ENCODE data around the gene SMOC1. TPM values are rescaled to one million over a fixed set of nuclear protein-coding genes. Genes with fewer than 3 reads are reported as not detected.

Gene SMOC1
- total RNA-seq, 2 donors from 2014 or later: not detected

DNA sequence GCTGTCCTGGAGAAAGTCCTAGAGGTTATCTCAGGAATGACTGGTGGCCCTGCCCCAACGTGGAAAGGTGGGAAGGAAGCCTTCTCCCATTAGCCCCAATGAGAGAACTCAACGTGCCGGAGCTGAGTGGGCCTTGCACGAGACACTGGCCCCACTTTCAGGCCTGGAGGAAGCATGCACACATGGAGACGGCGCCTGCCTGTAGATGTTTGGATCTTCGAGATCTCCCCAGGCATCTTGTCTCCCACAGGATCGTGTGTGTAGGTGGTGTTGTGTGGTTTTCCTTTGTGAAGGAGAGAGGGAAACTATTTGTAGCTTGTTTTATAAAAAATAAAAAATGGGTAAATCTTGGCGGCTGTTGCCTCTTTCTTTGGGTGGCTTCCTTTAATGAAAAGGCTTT lies 152.8 kb downstream of the SMOC1 start:
- H3K27ac ChIP-seq (ENCODE audit: low read depth, low read length): no peak overlapping the region
- H3K4me1 Mint-ChIP-seq: peaks cover 9% of the 10 kb centered on the region
- H3K36me3 ChIP-seq (ENCODE audit: control insufficient read depth, insufficient read depth, low read length): no peaks in the 10 kb centered on the region
- peaks cover 5% of the 10 kb centered on the region for H3K4me1 ChIP-seq (ENCODE audit: control insufficient read depth, insufficient read depth, low read length)
- no peak overlapping the region for H3K27ac Mint-ChIP-seq
- TF ChIP-seq CTCF (conservative IDR thresholded peaks at IDR 0.05): no peak
- H3K4me3 ChIP-seq (ENCODE audit: low read length): no peak overlapping the region
- H3K9me3 Mint-ChIP-seq: no peaks in the 10 kb centered on the region
- 91 to 95% methylated on average over 8 to 9 of the region's 9 CpGs for WGBS, 2 experiments (ENCODE audit: insufficient coverage in 1 of 2, insufficient read length in 1 of 2)
- H3K4me3 Mint-ChIP-seq: no peak overlapping the region
- DNase-seq: no peak
- H3K27me3 ChIP-seq (ENCODE audit: control insufficient read depth, insufficient read depth, low read length, poor library complexity, severe bottlenecking): no peaks in the 10 kb centered on the region
- H3K9me3 ChIP-seq (ENCODE audit: control insufficient read depth, low read length): no peaks in the 10 kb centered on the region
- no peaks in the 10 kb centered on the region for H3K36me3 Mint-ChIP-seq (ENCODE audit: low read depth)
- no peak overlapping the region for H3K9ac ChIP-seq (ENCODE audit: extremely low read depth, low read length, poor library complexity, severe bottlenecking)
- H3K27me3 Mint-ChIP-seq (ENCODE audit: insufficient read depth): no peaks in the 10 kb centered on the region

DNA sequence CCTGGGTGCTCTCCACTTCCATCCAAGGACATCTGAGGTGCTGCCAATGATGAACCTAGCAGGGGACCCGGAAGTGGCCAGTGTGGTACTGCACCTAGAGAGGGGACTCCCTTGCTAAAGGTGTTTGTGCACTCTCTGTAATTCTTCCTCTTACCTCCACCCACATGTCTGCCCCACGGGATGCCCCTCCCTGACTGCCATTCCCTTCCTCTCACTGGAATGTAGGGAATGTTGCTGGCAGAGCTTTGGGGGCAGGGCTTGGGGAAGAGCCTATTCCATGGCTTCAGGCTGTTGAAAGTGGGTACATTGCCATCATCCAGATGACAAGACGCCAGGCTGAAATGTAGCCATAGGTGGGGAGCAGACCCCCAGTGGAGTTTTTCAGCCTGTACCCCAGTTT lies 153.2 kb downstream of the SMOC1 start:
- H3K4me3 ChIP-seq (ENCODE audit: low read length): no peak overlapping the region
- no peaks in the 10 kb centered on the region for H3K27me3 Mint-ChIP-seq (ENCODE audit: insufficient read depth)
- no peak overlapping the region for H3K9ac ChIP-seq (ENCODE audit: extremely low read depth, low read length, poor library complexity, severe bottlenecking)
- no peak overlapping the region for H3K27ac ChIP-seq (ENCODE audit: low read depth, low read length)
- H3K36me3 Mint-ChIP-seq (ENCODE audit: low read depth): no peaks in the 10 kb centered on the region
- H3K9me3 ChIP-seq (ENCODE audit: control insufficient read depth, low read length): no peaks in the 10 kb centered on the region
- H3K4me3 Mint-ChIP-seq: no peak overlapping the region
- H3K36me3 ChIP-seq (ENCODE audit: control insufficient read depth, insufficient read depth, low read length): no peaks in the 10 kb centered on the region
- no peaks in the 10 kb centered on the region for H3K27me3 ChIP-seq (ENCODE audit: control insufficient read depth, insufficient read depth, low read length, poor library complexity, severe bottlenecking)
- no peak for TF ChIP-seq CTCF (conservative IDR thresholded peaks at IDR 0.05)
- H3K27ac Mint-ChIP-seq: peak overlapping the region; percentile 68
- H3K4me1 ChIP-seq (ENCODE audit: control insufficient read depth, insufficient read depth, low read length): peaks cover 5% of the 10 kb centered on the region
- WGBS, 2 experiments (ENCODE audit: insufficient coverage in 1 of 2, insufficient read length in 1 of 2): 71 to 100% methylated on average over 2 to 3 of the region's 3 CpGs
- H3K4me1 Mint-ChIP-seq: peaks cover 9% of the 10 kb centered on the region
- peak; percentile 81 for DNase-seq
- H3K9me3 Mint-ChIP-seq: no peaks in the 10 kb centered on the region

DNA sequence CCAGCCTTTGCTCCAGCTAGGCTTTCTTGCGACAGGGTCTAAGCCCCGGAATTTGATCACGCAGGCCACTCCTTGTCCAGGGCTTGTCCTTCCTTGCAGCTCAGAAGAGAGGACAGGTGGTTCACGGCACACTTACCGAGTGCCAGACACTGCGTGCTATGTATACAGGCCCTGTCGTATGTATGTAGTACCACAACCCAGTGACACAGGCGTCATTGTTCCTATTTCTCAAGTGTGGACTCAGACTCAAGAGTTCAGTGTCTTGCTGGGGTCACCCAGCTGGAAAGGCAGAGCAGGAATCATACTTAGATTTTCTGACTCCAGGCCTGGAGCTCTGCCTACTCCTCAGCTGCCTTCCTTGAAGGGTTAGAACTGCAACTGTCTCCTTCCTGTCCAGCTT lies 153.9 kb downstream of the SMOC1 start:
- Histone ChIP-seq H3K9ac (ENCODE audit: extremely low read depth, low read length, poor library complexity, severe bottlenecking) (no peak overlapping the region), H3K27ac (ENCODE audit: low read depth, low read length) (no peak overlapping the region), H3K27me3 (ENCODE audit: control insufficient read depth, insufficient read depth, low read length, poor library complexity, severe bottlenecking) (peaks cover 3% of the 10 kb centered on the region), H3K4me3 (ENCODE audit: low read length) (no peak overlapping the region), H3K4me1 (ENCODE audit: control insufficient read depth, insufficient read depth, low read length) (peaks cover 5% of the 10 kb centered on the region), H3K36me3 (ENCODE audit: control insufficient read depth, insufficient read depth, low read length) (no peaks in the 10 kb centered on the region), H3K9me3 (ENCODE audit: control insufficient read depth, low read length) (no peaks in the 10 kb centered on the region)
- no peak for TF ChIP-seq CTCF (conservative IDR thresholded peaks at IDR 0.05)
- WGBS, 2 experiments (ENCODE audit: insufficient coverage in 1 of 2, insufficient read length in 1 of 2): 88 to 90% methylated on average over 7 to 8 of the region's 8 CpGs
- H3K27ac Mint-ChIP-seq: no peak overlapping the region
- peaks cover 4% of the 10 kb centered on the region for H3K27me3 Mint-ChIP-seq (ENCODE audit: insufficient read depth)
- H3K4me1 Mint-ChIP-seq: peaks cover 9% of the 10 kb centered on the region
- H3K36me3 Mint-ChIP-seq (ENCODE audit: low read depth): no peaks in the 10 kb centered on the region
- DNase-seq: no peak
- no peak overlapping the region for H3K4me3 Mint-ChIP-seq
- no peaks in the 10 kb centered on the region for H3K9me3 Mint-ChIP-seq

All from endodermal cell (in vitro differentiated cells).